Thoracic aorta (tissue), 2 donors: ENCODE data around the gene DNAJB7. TPM values are rescaled to one million over a fixed set of nuclear protein-coding genes. Genes with fewer than 3 reads are reported as not detected.

Experiments used
- ATAC-seq: fragments of 150-250 bp; one replicate; pipeline ENCODE4 v1.8.0; 2017; ENCODE audit warnings: low read depth; ENCODE audit not compliant: insufficient number of reproducible peaks, low FRiP score
- DNase-seq: peaks from one replicate; pipeline ENCODE4 v3.0.0-alpha.2; 2020; ENCODE audit warnings: low spot score
- H3K27ac ChIP-seq, 2 donors: fragments of 200-600 bp; sonication (generic); 1 replicate in 1 of 2; 2 replicates in 1 of 2; pipeline ENCODE4 v1.5.1; 2016; ENCODE audit warnings: mild to moderate bottlenecking in 2 of 2, moderate library complexity in 2 of 2
- H3K27me3 ChIP-seq: fragments of 200-600 bp; sonication (generic); replicated peaks from 2 replicates; pipeline ENCODE4 v1.6.0; 2016; ENCODE audit warnings: mild to moderate bottlenecking; ENCODE audit not compliant: insufficient read depth
- H3K36me3 ChIP-seq: fragments of 200-600 bp; sonication (generic); one replicate; pipeline ENCODE4 v1.5.1; 2016
- H3K4me1 ChIP-seq, 2 donors: fragments of 200-600 bp; sonication (generic); 1 replicate in 1 of 2; 2 replicates in 1 of 2; pipeline versions ENCODE4 v1.5.1 to v1.6.0; 2016; ENCODE audit warnings: low read depth in 2 of 2, mild to moderate bottlenecking in 1 of 2; ENCODE audit not compliant: control insufficient read depth in 1 of 2
- H3K4me3 ChIP-seq: fragments of 200-600 bp; sonication (generic); 2 replicates; pipeline ENCODE4 v1.5.1; 2016; ENCODE audit warnings: mild to moderate bottlenecking
- H3K9me3 ChIP-seq: fragments of 200-600 bp; sonication (generic); 2 replicates; pipeline ENCODE4 v1.5.1; 2016
- total RNA-seq, 2 donors: library from RNA; depleted of rRNA; stranded (reverse); fragments of >200 nt; gene quantifications; one replicate each; pipeline versions ENCODE4 v1.1.0 to v1.2.3, GENCODE V29; 2016
- TF ChIP-seq, protein P1 (sequence below): fragments of 200-600 bp; sonication (generic); IDR thresholded peaks from one replicate; pipeline ENCODE4 v1.5.1; 2019; ENCODE audit warnings: antibody characterized with exemption

Gene DNAJB7
- total RNA-seq, 2 donors from 2014 or later, result not detected

DNA sequence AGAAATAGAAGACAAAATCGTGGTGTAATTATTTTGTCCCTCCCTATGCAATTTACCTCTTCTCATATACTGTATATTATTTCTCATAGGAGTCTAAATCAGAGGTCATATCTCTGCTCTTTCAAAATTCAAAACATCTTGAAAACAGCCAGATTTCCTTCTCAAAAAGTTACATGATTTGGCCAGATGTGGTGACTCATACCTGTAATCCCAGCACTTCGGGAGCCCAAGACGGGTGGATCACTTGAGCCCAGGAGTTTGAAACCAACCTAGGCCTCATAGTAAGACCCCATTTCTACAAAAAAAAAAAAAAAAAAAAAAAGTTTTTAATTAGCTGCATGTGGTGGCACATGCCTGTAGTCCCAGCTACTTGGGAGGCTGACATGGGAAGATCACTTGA is 29.0 kb upstream of the DNAJB7 start:
- TF ChIP-seq, protein P1, sequence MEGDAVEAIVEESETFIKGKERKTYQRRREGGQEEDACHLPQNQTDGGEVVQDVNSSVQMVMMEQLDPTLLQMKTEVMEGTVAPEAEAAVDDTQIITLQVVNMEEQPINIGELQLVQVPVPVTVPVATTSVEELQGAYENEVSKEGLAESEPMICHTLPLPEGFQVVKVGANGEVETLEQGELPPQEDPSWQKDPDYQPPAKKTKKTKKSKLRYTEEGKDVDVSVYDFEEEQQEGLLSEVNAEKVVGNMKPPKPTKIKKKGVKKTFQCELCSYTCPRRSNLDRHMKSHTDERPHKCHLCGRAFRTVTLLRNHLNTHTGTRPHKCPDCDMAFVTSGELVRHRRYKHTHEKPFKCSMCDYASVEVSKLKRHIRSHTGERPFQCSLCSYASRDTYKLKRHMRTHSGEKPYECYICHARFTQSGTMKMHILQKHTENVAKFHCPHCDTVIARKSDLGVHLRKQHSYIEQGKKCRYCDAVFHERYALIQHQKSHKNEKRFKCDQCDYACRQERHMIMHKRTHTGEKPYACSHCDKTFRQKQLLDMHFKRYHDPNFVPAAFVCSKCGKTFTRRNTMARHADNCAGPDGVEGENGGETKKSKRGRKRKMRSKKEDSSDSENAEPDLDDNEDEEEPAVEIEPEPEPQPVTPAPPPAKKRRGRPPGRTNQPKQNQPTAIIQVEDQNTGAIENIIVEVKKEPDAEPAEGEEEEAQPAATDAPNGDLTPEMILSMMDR, result no peak
- H3K4me1 ChIP-seq, result no peaks in the 10 kb centered on the region
- DNase-seq (no peak), ATAC-seq (no peak)
- no peaks in the 10 kb centered on the region for H3K9me3 ChIP-seq
- H3K4me3 ChIP-seq, result no peak overlapping the region
- H3K27me3 ChIP-seq, result no peaks in the 10 kb centered on the region
- no peak overlapping the region for H3K27ac ChIP-seq
- peaks cover 27% of the 10 kb centered on the region for H3K36me3 ChIP-seq

DNA sequence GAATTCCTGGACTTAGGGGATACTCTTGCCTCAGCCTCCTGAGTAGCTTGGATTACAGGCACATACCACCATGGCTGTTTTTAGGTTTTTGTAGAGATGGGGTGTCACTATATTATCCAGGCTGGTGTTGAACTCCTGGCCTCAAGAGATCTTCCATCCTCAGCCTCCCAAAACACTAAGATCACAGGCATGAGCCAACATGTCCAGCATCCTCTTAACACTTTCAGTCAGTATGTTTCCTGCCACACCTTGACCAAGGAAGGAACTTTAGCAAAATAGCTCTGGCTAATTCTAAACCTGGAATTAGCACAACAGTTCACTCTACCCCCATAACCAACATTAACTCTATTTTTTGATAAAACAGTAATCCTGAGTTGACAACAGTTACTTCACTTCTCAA is 27.2 kb upstream of the DNAJB7 start:
- no peaks in the 10 kb centered on the region for H3K9me3 ChIP-seq
- H3K27ac ChIP-seq, result no peak overlapping the region
- no peak for DNase-seq
- TF ChIP-seq, protein P1, result no peak
- no peaks in the 10 kb centered on the region for H3K27me3 ChIP-seq
- no peak overlapping the region for H3K4me3 ChIP-seq
- H3K4me1 ChIP-seq, result no peaks in the 10 kb centered on the region
- ATAC-seq, result no peak
- H3K36me3 ChIP-seq, result peaks cover 30% of the 10 kb centered on the region

DNA sequence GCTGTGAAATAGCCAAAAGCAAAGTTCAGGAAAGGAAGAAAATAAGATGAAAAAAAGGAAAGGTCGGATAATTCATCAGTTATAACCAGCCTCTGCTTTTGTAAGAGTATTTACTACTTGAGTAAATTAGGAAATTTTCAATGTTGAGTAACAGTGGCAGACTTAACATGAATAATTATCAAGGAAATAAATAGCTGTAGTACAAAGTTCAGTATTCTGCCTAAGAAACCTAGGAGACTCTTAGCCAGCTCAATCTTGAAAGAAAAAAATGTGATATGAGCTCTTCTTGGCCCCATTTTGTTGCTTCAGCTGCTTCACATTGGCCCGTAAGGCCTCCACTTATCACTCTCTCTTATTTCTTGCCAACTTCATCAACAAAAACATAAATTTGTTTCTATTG is 17.0 kb upstream of the DNAJB7 start:
- Histone ChIP-seq H3K27ac (no peak overlapping the region), H3K36me3 (peaks cover 22% of the 10 kb centered on the region), H3K9me3 (no peaks in the 10 kb centered on the region), H3K4me3 (no peak overlapping the region), H3K27me3 (no peaks in the 10 kb centered on the region), H3K4me1 (no peaks in the 10 kb centered on the region)
- ATAC-seq, result no peak
- no peak for DNase-seq
- TF ChIP-seq, protein P1, result no peak

DNA sequence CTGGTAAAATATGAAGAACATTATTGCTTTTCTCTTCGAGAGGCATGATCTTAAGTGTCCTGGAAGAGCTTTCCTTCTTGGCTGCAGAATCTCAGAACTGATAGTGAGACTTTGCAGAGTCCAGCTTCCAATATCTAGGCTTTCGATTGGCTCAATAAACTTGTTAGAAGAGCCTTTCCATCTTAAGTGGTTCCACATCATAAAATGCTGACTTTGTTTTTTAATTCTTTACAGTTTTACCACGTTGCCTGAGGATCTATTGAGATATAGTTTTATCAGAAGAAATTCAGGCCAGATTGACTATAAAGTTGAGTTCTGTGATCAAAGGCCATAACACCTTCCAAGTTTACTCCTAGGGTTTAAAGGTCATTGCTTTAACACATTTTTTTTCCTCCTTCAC is 15.6 kb upstream of the DNAJB7 start:
- Histone ChIP-seq H3K27me3 (no peaks in the 10 kb centered on the region), H3K9me3 (no peaks in the 10 kb centered on the region), H3K36me3 (peaks cover 13% of the 10 kb centered on the region), H3K27ac (no peak overlapping the region), H3K4me1 (no peaks in the 10 kb centered on the region), H3K4me3 (no peak overlapping the region)
- ATAC-seq (no peak), DNase-seq (no peak)
- TF ChIP-seq, protein P1, result no peak

DNA sequence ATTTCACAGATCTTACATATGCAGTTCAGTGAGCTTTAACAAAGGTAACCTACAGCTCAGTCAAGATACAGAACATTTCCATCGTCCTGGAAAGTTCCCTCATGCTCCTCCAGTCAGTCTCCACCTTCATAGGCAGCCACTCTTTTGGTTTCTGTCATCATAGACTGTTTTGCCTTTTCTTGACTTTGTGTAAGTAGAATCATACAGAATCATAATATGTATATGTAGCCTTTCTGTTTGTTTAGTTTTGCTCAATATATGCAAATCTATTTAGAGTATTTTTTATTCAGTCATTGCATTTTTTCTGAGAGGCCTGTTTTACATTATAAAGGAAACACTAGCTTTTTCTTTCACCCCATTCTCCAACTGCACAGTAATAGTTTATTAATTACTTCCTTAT is 15.0 kb upstream of the DNAJB7 start:
- ATAC-seq, result no peak
- TF ChIP-seq, protein P1, result no peak
- Histone ChIP-seq H3K27me3 (no peaks in the 10 kb centered on the region), H3K9me3 (no peaks in the 10 kb centered on the region), H3K4me3 (no peak overlapping the region), H3K4me1 (no peaks in the 10 kb centered on the region), H3K27ac (no peak overlapping the region), H3K36me3 (peaks cover 8% of the 10 kb centered on the region)
- no peak for DNase-seq
